Dermis microvascular lymphatic vessel endothelial cell (primary cell): ENCODE results near the gene PLA2G2F. TPM values are rescaled to one million over a fixed set of nuclear protein-coding genes. Genes with fewer than 3 reads are reported as not detected.

Source experiments
- DNase-seq, 2 donors: peaks; one replicate each; pipeline versions ENCODE4 v3.0.0 to v3.0.0-alpha.2; 2010; ENCODE audit warnings: low read depth in 2 of 2
- total RNA-seq: library from RNA; depleted of rRNA; stranded (reverse); fragments of >200 nt; gene quantifications from 2 replicates; pipeline ENCODE4 v1.2.1, GENCODE V29; 2014

Gene PLA2G2F
- total RNA-seq, 1 donor from 2014 or later: not detected

DNA sequence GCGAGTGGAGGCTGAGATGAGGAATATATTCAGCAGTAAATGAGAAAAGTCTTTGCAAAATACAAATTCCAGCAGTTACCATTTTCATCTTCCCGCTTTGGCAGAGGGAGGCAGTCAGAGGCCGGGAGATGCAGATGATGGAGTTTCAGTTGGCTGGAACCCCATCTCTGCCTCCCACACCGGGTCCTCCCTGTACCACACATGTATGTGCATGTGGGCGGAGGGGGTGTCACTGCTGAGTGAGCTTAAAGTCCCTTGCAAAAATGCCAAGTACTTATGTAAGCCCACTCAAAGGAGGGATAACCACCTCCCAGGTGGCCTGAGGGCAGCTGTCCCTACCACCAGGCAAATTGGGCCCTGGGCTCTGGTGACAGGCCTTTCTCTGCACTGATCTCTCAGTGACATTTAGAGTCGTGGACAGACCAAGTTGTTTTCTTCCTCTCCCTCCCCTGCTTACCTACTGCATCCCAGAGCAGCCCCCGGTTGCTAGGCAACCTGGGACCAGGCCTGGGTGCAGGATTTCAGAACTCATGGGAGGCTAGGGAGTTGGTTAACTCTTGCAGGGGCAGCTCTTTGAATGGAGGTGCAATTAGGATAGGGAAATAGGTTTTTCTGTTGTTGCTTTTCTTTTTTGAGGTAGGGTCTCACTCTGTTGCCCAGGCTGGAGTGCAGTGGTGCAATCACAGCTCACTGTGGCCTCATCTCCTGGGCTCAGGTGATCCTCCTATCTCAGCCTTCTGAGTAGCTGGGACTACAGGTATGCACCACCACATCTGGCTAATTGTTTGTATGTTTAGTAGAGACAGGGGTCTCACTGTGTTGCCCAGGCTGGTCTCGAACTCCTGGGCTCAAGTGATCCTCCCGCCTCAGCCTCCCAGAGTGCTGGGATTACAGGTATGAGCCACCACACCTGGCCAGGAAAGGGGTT, 29.7 kb downstream of the PLA2G2F start:
- DNase-seq: no peak

- DNase-seq: no peak
Observed at GRCh38 chr1:20169932-20170331, 30.8 kb downstream of the PLA2G2F start.

- no peak for DNase-seq
Observed at GRCh38 chr1:20172033-20172590, 33.0 kb downstream of the PLA2G2F start.

- DNase-seq: no peak
Observed at GRCh38 chr1:20174937-20175666, 36.0 kb downstream of the PLA2G2F start.

- DNase-seq: no peak
Observed at GRCh38 chr1:20178634-20179370, 39.7 kb downstream of the PLA2G2F start.

DNA sequence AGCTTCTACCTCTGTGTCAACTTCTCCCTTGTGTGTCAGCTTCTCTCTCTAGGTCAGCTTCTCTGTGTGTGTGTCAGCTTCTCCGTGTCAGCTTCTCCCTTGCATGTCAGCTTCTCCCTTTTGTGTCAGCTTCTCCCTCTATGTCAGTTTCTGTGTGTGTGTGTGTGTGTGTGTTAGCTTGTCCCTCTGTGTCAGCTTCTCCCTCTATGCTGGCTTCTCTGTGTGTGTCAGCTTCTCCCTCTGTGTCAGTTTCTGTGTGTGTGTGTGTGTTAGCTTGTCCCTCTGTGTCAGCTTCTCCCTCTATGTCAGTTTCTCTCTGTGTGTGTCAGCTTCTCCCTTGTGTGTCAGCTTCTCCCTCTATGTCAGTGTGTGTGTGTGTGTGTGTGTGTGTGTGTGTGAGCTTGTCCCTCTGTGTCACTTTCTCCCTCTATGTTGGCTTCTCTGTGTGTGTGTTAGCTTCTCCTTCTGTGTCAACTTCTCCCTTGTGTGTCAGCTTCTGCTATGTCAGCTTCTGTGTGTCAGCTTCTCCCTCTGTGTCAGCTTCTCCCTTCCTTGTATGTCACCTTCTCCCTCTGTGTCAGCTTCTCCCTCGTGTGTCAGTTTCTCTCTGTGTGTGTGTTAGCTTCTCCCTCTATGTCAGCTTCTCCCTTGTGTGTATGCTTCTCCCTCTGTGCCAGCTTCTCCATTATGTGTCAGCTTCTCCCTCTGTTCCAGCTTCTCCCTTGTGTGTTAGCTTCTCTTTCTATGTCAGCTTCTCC, 40.4 kb downstream of the PLA2G2F start:
- DNase-seq: no peak

- no peak for DNase-seq
Observed at GRCh38 chr1:20180129-20180843, 41.2 kb downstream of the PLA2G2F start.

DNA sequence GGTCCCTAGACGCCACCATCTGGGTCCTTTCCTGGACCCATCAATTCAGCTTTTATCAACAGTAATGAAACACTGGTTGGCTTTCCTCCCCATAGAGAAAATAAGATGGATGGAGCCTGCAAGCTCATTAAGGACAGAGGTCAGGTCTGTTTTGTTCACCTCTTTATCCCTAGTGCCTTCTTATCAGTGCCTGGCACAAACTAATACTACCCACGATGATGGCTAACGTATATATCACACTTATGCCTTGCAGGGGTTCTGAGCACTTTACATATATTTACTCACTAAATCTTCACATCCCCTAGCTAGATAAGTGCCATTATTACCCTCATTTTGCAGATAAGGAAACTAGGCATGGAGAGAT, 41.7 kb downstream of the PLA2G2F start:
- no peak for DNase-seq

DNA sequence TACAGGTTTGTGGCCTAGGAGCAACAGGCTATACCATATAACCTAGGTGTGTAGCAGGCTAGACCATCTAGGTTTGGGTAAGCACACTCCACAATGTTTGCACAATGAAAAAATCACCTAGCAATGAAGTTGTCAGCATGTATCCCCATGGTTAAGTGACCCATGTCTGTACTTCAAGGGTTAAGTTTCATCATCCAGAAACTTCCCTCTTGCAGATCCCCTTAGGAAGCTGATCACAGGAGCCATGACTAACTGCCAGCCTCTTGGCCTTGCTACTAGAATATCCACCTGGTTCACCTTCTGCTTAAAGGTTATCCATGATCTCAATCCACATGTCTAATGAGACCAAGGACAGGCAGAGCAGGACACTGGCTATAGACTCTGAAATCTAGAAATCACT, 43.3 kb downstream of the PLA2G2F start:
- no peak for DNase-seq

DNA sequence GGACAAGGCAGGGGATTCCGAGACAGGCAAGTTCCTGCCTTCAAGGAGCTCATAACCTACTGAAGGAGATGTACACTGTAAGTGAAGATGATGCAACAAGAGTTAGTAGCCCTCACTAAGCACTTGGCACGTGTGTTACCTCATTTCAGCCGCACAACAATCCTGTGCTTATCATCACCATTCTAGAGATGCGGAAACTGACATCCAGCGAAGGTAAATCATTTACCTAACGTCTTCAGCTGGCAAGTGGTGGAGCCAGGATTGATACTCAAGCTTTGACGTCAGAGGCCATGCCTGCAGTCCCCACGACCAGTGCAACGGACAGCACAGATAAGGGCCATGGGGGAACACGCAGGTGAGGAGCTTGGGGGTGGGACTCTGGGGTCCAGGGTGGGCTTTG, 43.9 kb downstream of the PLA2G2F start:
- no peak for DNase-seq

- DNase-seq: no peak
Observed at GRCh38 chr1:20183616-20184271, 44.6 kb downstream of the PLA2G2F start.

GRCh38 chr1:20184481-20184900, 45.4 kb downstream of the PLA2G2F start:
- no peak for DNase-seq

DNA sequence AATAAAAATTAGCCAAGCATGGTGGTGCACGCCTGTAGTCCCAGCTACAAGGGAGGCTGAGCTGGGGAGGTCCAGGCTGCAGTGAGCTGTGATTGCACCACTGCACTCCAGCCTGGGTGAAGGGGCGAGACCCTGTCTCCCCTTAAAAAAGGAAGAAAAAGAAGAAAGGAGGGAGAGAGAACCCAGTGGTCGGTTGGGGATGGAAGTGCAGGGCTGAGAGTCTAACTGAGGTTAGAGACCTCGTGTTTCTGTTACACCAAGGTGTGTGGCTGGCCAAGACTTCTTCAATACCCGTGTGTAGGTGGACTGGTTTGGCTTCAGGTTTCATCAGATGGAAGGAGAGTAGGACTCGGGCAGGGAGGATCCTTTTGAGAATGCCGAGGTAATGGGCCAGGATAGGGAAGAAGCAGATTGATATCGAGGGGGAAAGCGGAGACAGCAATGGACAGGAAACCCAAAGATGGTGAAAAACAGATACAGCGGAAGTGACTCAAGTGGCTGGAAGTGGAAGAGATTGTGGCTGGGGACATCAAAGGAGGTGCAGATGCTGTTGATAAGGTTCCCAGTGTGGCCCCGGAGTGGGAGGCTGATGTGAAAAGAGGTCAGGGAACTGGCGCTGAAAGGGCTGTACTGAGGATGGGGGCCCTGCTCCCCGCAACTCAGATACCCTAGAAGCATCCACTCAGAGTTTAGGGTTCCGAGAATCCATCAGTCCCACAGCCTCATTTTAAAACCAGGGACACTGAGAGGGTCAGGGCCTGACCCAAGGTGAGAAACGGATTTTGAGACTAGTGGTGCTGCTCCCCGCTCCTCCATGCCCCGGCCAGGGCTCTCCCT, 46.1 kb downstream of the PLA2G2F start:
- peak in 1 of 2 donors; percentile 23 for DNase-seq

DNA sequence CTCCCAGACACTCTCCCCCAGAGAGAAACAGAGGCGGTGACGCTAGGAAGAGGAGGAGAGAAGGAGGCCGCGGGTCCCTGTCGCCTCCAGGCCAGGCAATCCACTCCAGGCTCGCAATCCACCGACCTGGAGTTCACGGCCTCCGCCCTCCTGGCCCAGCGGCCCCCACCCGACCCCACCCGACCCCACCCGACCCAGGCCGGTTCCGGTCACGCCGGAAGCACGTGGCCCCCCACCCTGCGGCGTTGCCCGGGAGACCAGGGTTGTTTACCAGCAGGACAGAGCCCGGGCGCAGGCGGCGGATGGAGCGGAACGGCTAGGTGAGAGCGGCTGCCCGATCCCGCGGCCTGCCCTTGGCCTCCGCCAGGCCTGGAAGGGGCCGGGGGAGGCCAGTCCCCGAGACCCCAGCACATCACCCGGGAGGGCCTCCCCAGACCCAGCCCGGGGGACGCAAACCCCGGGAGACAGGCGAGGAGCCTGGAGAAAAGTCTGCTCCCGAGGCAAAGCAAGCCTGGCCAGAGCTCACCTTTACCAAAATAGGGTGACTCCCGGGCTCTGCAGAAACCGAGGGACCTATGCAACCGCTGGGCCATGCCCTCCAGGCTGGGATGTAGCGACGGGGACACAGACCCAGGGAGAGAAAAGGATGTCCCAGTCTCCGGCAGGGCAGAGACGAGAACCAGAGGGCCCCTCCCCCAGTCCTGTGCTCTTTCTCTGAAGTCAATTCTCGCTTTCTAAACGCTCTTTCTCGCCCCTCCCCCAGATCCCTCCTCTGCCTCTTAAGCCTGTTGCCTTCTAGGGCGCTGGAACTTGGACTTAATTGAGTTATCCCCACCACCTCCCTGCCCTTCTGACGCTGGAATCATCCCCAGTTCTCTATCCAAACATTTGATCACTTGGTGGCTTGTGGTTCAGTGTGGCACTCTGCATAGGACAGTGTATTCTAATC, 47.0 kb downstream of the PLA2G2F start, which contains the start of the genes PLA2G2C and UBXN10:
TSS of gene PLA2G2C (minus strand) at position 685 of the 949 bp plus-strand sequence. CDS start 9,155 bp downstream, outside the sequence.
TSS of gene UBXN10 (plus strand) at position 263 of the 949 bp plus-strand sequence. CDS start 4,466 bp downstream, outside the sequence.
- DNase-seq: no peak

DNA sequence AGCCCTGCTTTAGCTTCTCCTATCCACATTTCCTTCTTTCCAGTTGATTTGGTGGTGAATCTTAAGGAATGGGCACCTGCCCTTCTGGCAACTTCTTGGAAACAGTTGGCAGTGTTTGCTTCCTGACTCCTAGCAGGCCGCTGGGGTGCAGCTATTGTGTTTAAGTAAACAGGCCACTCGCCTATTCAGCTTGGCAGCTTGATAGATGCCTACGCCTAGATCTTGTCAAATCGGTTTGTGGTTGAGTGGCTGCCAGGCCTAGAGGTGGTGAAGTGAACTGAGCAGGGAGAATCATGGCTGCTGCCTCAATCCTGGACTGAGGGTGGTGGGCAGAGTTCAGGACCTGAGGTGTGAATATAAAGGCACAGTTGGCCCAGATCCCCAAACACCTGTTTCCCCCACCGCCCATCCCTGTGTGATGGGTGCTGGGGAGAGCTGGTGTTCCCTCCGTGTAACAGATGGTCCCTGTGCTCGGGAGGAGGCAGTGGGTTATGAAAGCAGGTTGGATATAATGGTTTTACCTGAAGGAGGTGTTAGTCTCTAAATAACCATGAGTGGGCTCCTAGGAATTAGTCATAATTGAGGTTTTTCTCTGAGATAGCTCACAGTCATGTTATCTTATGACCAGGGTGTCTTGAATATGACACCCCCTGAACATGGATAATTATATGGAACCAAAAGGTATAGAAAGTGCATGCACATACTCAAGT, 48.1 kb downstream of the PLA2G2F start:
- no peak for DNase-seq

- DNase-seq: no peak
Observed at GRCh38 chr1:20187813-20188454, 48.8 kb downstream of the PLA2G2F start.
